ENCODE measurements around the gene MTFR1L. TPM values are rescaled to one million over a fixed set of nuclear protein-coding genes. Genes with fewer than 3 reads are reported as not detected.
A peak's percentile ranks its signal among the peaks of the same experiment; 100 is the strongest.

Gene MTFR1L
- total and polyA plus RNA-seq, 9 of the 15 experiments (the other 6 are each of a cell fraction or from before 2014, with no cell fraction given), result 41.4 to 98.5 (median 53.7) TPM

DNA sequence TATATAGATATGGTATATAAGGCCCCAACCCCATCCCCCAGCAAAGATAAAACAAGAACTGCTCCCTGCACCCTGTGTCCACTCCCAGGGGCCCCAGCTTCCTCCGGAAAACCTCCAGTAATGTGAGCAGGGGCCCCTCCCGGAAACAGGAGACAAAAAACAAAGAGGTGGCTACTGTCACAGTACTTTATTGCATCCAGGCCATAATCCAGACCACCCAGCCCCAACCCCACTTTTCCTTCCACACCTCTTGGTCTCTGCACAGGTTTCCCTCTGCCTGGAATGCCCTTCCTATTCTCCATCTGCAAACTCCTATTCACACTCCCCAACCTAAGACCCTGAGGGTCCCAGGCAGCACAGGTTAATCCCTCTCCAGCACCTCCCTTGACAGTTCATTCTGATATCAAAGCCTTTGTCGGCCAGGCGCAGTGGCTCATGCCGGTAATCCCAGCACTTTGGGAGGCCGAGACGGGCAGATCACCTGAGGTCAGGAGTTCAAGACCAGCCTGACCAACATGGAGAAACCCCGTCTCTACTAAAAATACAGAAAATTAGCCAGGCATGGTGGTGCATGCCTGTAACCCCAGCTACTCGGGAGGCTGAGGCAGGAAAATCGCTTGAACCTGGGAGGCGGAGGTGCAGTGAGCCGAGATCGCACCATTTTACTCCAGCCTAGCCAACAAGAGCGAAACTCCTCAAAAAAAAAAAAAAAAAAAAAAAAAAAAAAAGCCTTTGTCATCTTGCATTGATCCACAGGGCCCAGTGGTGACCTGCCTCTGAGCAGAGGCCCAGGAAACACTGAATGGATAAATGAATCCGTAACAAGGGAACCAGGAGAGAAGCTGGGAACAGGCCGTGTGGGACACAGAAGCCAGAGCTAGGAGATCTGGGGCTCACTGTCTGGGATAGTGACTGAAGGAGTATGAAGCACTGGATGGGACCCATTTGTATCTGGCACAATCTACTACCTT, 41.8 kb downstream of the MTFR1L start (continued):
- TF ChIP-seq CEBPG (CRISPR knock-in tag; IDR thresholded peaks at IDR 0.05), result no peak
- no peak for TF ChIP-seq CEBPG (tag; conservative IDR thresholded peaks at IDR 0.05 in 1 of 2, IDR thresholded peaks at IDR 0.05 in 1 of 2)
- TF ChIP-seq, protein P1, sequence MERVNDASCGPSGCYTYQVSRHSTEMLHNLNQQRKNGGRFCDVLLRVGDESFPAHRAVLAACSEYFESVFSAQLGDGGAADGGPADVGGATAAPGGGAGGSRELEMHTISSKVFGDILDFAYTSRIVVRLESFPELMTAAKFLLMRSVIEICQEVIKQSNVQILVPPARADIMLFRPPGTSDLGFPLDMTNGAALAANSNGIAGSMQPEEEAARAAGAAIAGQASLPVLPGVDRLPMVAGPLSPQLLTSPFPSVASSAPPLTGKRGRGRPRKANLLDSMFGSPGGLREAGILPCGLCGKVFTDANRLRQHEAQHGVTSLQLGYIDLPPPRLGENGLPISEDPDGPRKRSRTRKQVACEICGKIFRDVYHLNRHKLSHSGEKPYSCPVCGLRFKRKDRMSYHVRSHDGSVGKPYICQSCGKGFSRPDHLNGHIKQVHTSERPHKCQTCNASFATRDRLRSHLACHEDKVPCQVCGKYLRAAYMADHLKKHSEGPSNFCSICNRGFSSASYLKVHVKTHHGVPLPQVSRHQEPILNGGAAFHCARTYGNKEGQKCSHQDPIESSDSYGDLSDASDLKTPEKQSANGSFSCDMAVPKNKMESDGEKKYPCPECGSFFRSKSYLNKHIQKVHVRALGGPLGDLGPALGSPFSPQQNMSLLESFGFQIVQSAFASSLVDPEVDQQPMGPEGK (CRISPR knock-in tag; IDR thresholded peaks at IDR 0.05; ENCODE audit: borderline replicate concordance), result no peak
- TF ChIP-seq ZC3H8 (IDR thresholded peaks at IDR 0.05), result no peak
- peak; percentile 94 for TF ChIP-seq RNF2 (IDR thresholded peaks at IDR 0.05)
- TF ChIP-seq, protein P2, sequence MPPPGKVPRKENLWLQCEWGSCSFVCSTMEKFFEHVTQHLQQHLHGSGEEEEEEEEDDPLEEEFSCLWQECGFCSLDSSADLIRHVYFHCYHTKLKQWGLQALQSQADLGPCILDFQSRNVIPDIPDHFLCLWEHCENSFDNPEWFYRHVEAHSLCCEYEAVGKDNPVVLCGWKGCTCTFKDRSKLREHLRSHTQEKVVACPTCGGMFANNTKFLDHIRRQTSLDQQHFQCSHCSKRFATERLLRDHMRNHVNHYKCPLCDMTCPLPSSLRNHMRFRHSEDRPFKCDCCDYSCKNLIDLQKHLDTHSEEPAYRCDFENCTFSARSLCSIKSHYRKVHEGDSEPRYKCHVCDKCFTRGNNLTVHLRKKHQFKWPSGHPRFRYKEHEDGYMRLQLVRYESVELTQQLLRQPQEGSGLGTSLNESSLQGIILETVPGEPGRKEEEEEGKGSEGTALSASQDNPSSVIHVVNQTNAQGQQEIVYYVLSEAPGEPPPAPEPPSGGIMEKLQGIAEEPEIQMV (tag; conservative IDR thresholded peaks at IDR 0.05; ENCODE audit: low read depth), result no peak
- TF ChIP-seq FOXM1 (IDR thresholded peaks at IDR 0.05; ENCODE audit: low read depth), result no peak
- no peak for TF ChIP-seq FOXM1 (CRISPR knock-in tag; IDR thresholded peaks at IDR 0.05; ENCODE audit: low read depth)
- no peak for TF ChIP-seq SRSF3 (IDR thresholded peaks at IDR 0.05; ENCODE audit: insufficient read depth, low read length)
- no peak for TF ChIP-seq RBM15 (IDR thresholded peaks at IDR 0.05; ENCODE audit: insufficient read depth, low read length)
- no peak for TF ChIP-seq SRSF1 (IDR thresholded peaks at IDR 0.05; ENCODE audit: low read depth, low read length)
- TF ChIP-seq, protein P3, sequence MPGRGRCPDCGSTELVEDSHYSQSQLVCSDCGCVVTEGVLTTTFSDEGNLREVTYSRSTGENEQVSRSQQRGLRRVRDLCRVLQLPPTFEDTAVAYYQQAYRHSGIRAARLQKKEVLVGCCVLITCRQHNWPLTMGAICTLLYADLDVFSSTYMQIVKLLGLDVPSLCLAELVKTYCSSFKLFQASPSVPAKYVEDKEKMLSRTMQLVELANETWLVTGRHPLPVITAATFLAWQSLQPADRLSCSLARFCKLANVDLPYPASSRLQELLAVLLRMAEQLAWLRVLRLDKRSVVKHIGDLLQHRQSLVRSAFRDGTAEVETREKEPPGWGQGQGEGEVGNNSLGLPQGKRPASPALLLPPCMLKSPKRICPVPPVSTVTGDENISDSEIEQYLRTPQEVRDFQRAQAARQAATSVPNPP (IDR thresholded peaks at IDR 0.05; ENCODE audit: borderline replicate concordance, insufficient read depth, insufficient read length), result no peak
- TF ChIP-seq POU5F1 (IDR thresholded peaks at IDR 0.05; ENCODE audit: borderline replicate concordance, low read depth, low read length, partially characterized antibody), result no peak
- TF ChIP-seq ZNF778 (CRISPR knock-in tag; IDR thresholded peaks at IDR 0.05), result no peak
- no peak for TF ChIP-seq ZNF354B (CRISPR knock-in tag; IDR thresholded peaks at IDR 0.05)
- TF ChIP-seq ZNF175 (CRISPR knock-in tag; IDR thresholded peaks at IDR 0.05; ENCODE audit: low read depth), result no peak
- TF ChIP-seq, protein P4, sequence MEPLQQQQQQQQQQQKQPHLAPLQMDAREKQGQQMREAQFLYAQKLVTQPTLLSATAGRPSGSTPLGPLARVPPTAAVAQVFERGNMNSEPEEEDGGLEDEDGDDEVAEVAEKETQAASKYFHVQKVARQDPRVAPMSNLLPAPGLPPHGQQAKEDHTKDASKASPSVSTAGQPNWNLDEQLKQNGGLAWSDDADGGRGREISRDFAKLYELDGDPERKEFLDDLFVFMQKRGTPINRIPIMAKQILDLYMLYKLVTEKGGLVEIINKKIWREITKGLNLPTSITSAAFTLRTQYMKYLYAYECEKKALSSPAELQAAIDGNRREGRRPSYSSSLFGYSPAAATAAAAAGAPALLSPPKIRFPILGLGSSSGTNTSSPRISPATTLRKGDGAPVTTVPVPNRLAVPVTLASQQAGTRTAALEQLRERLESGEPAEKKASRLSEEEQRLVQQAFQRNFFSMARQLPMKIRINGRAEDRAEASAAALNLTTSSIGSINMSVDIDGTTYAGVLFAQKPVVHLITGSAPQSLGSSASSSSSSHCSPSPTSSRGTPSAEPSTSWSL (CRISPR knock-in tag; IDR thresholded peaks at IDR 0.05; ENCODE audit: borderline replicate concordance), result no peak
- TF ChIP-seq, protein P5, sequence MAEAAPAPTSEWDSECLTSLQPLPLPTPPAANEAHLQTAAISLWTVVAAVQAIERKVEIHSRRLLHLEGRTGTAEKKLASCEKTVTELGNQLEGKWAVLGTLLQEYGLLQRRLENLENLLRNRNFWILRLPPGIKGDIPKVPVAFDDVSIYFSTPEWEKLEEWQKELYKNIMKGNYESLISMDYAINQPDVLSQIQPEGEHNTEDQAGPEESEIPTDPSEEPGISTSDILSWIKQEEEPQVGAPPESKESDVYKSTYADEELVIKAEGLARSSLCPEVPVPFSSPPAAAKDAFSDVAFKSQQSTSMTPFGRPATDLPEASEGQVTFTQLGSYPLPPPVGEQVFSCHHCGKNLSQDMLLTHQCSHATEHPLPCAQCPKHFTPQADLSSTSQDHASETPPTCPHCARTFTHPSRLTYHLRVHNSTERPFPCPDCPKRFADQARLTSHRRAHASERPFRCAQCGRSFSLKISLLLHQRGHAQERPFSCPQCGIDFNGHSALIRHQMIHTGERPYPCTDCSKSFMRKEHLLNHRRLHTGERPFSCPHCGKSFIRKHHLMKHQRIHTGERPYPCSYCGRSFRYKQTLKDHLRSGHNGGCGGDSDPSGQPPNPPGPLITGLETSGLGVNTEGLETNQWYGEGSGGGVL (CRISPR knock-in tag; IDR thresholded peaks at IDR 0.05), result no peak
- no peak for TF ChIP-seq ZNF695 (CRISPR knock-in tag; IDR thresholded peaks at IDR 0.05)
